MCF 10A (cell line): ENCODE data around the gene MORN2. TPM values are rescaled to one million over a fixed set of nuclear protein-coding genes. Genes with fewer than 3 reads are reported as not detected.

ENCODE experiments used
- BruUV-seq: library from RNA; stranded (reverse); fragments of 400-500 nt; replicated peaks from 2 replicates; lab custom pipeline; 2021; lab: Mats Ljungman, UMichigan
- CTCF ChIA-PET: fragments of 300-600 bp; sonication (Branson Sonifier 250); formaldehyde crosslinking; extraction: SDS; loops from one replicate; lab custom pipeline; 2021; ENCODE audit warnings: antibody characterized with exemption, inconsistent platforms; lab: Yijun Ruan, JAX
- POLR2A ChIA-PET: fragments of 300-600, 350-650 bp; sonication (Branson Sonifier 250); formaldehyde crosslinking; extraction: SDS; loops from one replicate; lab custom pipeline; 2020; ENCODE audit warnings: antibody characterized with exemption, inconsistent platforms; lab: Yijun Ruan, JAX
- DNase-seq: peaks from one replicate; pipeline ENCODE4 v3.0.0-alpha.2; 2018; ENCODE audit not compliant: unreplicated experiment
- H3K27ac Mint-ChIP-seq: one replicate; pipeline ENCODE4 v1.8.0; 2022; ENCODE audit warnings: mild to moderate bottlenecking, low read depth, mixed read lengths; ENCODE audit not compliant: unreplicated experiment
- H3K27me3 Mint-ChIP-seq: one replicate; pipeline ENCODE4 v1.8.0; 2022; ENCODE audit warnings: mixed read lengths; ENCODE audit not compliant: insufficient read depth, unreplicated experiment
- H3K36me3 Mint-ChIP-seq: one replicate; pipeline ENCODE4 v1.8.0; 2022; ENCODE audit warnings: mild to moderate bottlenecking, moderate library complexity, mixed read lengths; ENCODE audit not compliant: insufficient read depth, unreplicated experiment
- H3K4me1 Mint-ChIP-seq: one replicate; pipeline ENCODE4 v1.8.0; 2022; ENCODE audit warnings: mixed read lengths; ENCODE audit not compliant: insufficient read depth, unreplicated experiment
- H3K4me3 Mint-ChIP-seq: one replicate; pipeline ENCODE4 v1.8.0; 2022; ENCODE audit warnings: mild to moderate bottlenecking, moderate library complexity, mixed read lengths; ENCODE audit not compliant: unreplicated experiment
- H3K9me3 Mint-ChIP-seq: one replicate; pipeline ENCODE4 v1.8.0; 2022; ENCODE audit warnings: mixed read lengths; ENCODE audit not compliant: unreplicated experiment
- CTCF ChIP-seq: fragments of 200-600 bp; IDR thresholded peaks from one replicate; pipeline ENCODE4 v1.8.0; 2022; ENCODE audit warnings: antibody characterized with exemption, mild to moderate bottlenecking; ENCODE audit not compliant: unreplicated experiment
- intact Hi-C: fragments of 100-400 bp; cut with micrococcal nuclease; formaldehyde crosslinking; loops from 2 replicates; pipeline ENCODE4 v1.14.1; 2022
- total RNA-seq: library from RNA; stranded (reverse); gene quantifications from 2 replicates; pipeline ENCODE4 v1.2.3, GENCODE V29; 2022

MORN2 gene
- total RNA-seq, 1 experiment from 2014 or later = 13.9 TPM

DNA sequence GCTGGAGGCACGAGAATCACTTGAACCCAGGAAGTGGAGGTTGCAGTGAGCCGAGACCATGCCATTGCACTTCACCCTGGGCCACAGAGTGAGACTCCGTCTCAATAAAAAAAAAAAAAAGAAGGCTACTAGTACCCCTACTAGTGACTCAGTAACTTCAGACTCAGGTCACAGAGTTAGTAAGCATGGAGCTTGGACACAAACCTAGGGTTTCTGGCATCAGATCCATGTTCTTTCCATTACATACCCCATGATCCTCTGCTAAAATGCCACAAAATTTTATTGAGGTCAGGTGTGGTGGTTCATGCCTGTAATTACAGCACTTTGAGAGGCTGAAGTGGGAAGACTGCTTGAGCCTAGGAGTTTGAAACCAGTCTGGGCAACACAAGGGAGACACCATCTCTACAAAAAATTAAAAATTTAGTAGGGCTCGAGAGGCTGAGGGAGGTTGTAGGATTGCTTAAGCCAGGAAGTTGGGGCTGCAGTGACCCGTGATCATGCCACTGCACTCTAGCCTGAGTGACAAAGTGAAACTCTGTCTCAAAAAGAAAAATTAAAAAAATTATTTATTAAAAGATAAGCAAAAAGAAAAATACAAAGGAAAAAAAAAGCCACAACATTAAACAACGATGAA lies 45.1 kb upstream of the MORN2 start:
- intact Hi-C loops = no loop called here
- POLR2A ChIA-PET = no interaction called here
- no peak for DNase-seq
- CTCF ChIA-PET = interaction anchor here (0.6 kb wide), 2 partner anchors 402 to 1625 kb away, joined by 4 to 5 read pairs; no protein-coding TSS in a partner anchor
- Mint-ChIP-seq H3K27ac (no peak overlapping the region), H3K4me3 (no peak overlapping the region), H3K4me1 (peaks cover 7% of the 10 kb centered on the region), H3K36me3 (peaks cover 53% of the 10 kb centered on the region), H3K9me3 (no peaks in the 10 kb centered on the region), H3K27me3 (no peaks in the 10 kb centered on the region)
- BruUV-seq = no TSS peak
- no peak for TF ChIP-seq CTCF

DNA sequence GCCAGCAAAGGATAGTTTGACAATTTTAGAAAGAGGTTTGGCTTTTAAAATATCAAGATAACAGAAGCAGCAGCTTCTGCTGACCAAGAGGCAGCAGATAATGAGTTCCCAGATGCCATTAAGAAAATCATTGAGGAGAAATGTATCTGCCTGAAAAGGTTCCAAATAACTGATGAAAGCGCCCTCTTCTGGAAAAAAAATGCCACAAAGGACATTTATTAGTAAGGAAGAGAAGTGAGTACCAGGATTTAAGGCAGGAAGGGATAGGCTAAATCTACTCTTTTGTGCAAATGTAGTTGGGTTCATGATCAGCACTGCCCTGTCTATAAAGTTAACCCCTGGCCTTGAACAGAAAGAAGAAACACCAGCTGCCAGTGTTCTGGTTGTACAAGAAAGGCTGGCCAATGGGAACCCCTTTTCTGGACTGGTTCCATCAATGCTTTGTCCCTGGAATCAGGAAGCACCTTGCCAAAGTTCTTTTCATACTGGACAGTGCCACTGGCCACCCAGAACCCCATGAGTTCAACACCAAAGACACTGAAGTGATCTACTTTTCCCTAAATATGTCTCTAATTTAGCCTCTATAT lies 40.7 kb upstream of the MORN2 start:
- H3K27ac Mint-ChIP-seq = no peak overlapping the region
- POLR2A ChIA-PET = interaction anchor here (1.6 kb wide), 1 partner anchor 84 kb away, joined by 7 read pairs; the partner anchor contains the start of gene SRSF7
- H3K36me3 Mint-ChIP-seq = peaks cover 56% of the 10 kb centered on the region
- BruUV-seq = no TSS peak
- CTCF ChIA-PET = interaction anchor here (0.7 to 1.6 kb wide), 8 partner anchors 8 to 696 kb away, joined by 3 to 8 read pairs (median 3); no protein-coding TSS in a partner anchor
- no peak overlapping the region for H3K4me3 Mint-ChIP-seq
- H3K27me3 Mint-ChIP-seq = no peaks in the 10 kb centered on the region
- intact Hi-C loops = loop anchor here (5.0 kb wide), 1 partner anchor 83 kb away; the partner anchor contains the start of gene SRSF7
- no peaks in the 10 kb centered on the region for H3K9me3 Mint-ChIP-seq
- TF ChIP-seq CTCF = peak; percentile 44
- peak; percentile 47 for DNase-seq
- H3K4me1 Mint-ChIP-seq = no peaks in the 10 kb centered on the region

- Mint-ChIP-seq H3K4me1 (no peaks in the 10 kb centered on the region), H3K27ac (no peak overlapping the region), H3K4me3 (no peak overlapping the region), H3K27me3 (no peaks in the 10 kb centered on the region), H3K36me3 (peaks cover 60% of the 10 kb centered on the region), H3K9me3 (no peaks in the 10 kb centered on the region)
- DNase-seq = no peak
- POLR2A ChIA-PET = interaction anchor here (1.6 kb wide), 1 partner anchor 85 kb away, joined by 7 read pairs; the partner anchor contains the start of gene SRSF7
- CTCF ChIA-PET = interaction anchor here (1.0 to 1.6 kb wide), 2 partner anchors 7 to 17 kb away, joined by 3 to 8 read pairs; no protein-coding TSS in a partner anchor
- TF ChIP-seq CTCF = no peak
- intact Hi-C loops = loop anchor here (5.0 kb wide), 1 partner anchor 84 kb away; the partner anchor contains the start of gene SRSF7
- no TSS peak for BruUV-seq
Measured at GRCh38 chr2:38835990-38836389, 39.8 kb upstream of the MORN2 start.

- no peaks in the 10 kb centered on the region for H3K27me3 Mint-ChIP-seq
- CTCF ChIA-PET = interaction anchor here (0.6 kb wide), 1 partner anchor 22 kb away, joined by 3 read pairs; no protein-coding TSS in a partner anchor
- no peaks in the 10 kb centered on the region for H3K9me3 Mint-ChIP-seq
- POLR2A ChIA-PET = no interaction called here
- no TSS peak for BruUV-seq
- intact Hi-C loops = loop anchor here (5.0 kb wide), 1 partner anchor 84 kb away; the partner anchor contains the start of gene SRSF7
- no peak overlapping the region for H3K4me3 Mint-ChIP-seq
- no peak overlapping the region for H3K27ac Mint-ChIP-seq
- no peak for DNase-seq
- H3K36me3 Mint-ChIP-seq = peaks cover 60% of the 10 kb centered on the region
- no peak for TF ChIP-seq CTCF
- H3K4me1 Mint-ChIP-seq = no peaks in the 10 kb centered on the region
Measured at GRCh38 chr2:38836791-38837190, 39.0 kb upstream of the MORN2 start.
